ENCODE measurements around the gene CTIF. TPM values are rescaled to one million over a fixed set of nuclear protein-coding genes. Genes with fewer than 3 reads are reported as not detected.
"Not testable (repeated sequence)": the region's sequence is repeated elsewhere in the genome, so short reads cannot be mapped to it uniquely, and the experiment has no call there.

The CTIF gene
- total RNA-seq, 6 donors from 2014 or later = 32.1 to 62.4 (median 47.8) TPM

GRCh38 chr18:48497863-48498262 lies 41.0 kb upstream of the CTIF start:
- no peak for DNase-seq
- TF ChIP-seq EP300 (IDR thresholded peaks at IDR 0.05) (no peak), POLR2AphosphoS5 (IDR thresholded peaks at IDR 0.05) (no peak), CTCF (IDR thresholded peaks at IDR 0.05) (no peak), POLR2A (IDR thresholded peaks at IDR 0.05) (no peak)

GRCh38 chr18:48500517-48500916 lies 38.3 kb upstream of the CTIF start:
- DNase-seq (no peak), ATAC-seq (ENCODE audit: low FRiP score in 2 of 2) (no peak)
- Histone ChIP-seq H3K27me3 (no peaks in the 10 kb centered on the region), H3K4me1 (no peaks in the 10 kb centered on the region), H3K4me3 (no peak overlapping the region), H3K27ac (no peak overlapping the region), H3K9me3 (no peaks in the 10 kb centered on the region), H3K36me3 (no peaks in the 10 kb centered on the region)
- TF ChIP-seq EP300 (IDR thresholded peaks at IDR 0.05) = no peak
- TF ChIP-seq POLR2A (IDR thresholded peaks at IDR 0.05) = no peak
- no peak for TF ChIP-seq POLR2AphosphoS5 (IDR thresholded peaks at IDR 0.05)
- no peak for TF ChIP-seq CTCF (IDR thresholded peaks at IDR 0.05)

More at GRCh38 chr18:48497863-48498262, 41.0 kb upstream of the CTIF start:
- H3K27me3 ChIP-seq = no peaks in the 10 kb centered on the region
- no peak overlapping the region for H3K27ac ChIP-seq
- peaks cover 4 to 12% (median 7%) of the 10 kb centered on the region in 4 donors for H3K4me1 ChIP-seq
- no peaks in the 10 kb centered on the region for H3K9me3 ChIP-seq
- H3K4me3 ChIP-seq = no peak overlapping the region
- H3K36me3 ChIP-seq = no peaks in the 10 kb centered on the region
- ATAC-seq (ENCODE audit: low FRiP score in 2 of 2) = no peak

GRCh38 chr18:48502906-48503305 lies 35.9 kb upstream of the CTIF start:
- H3K27me3 ChIP-seq = no peaks in the 10 kb centered on the region
- H3K4me1 ChIP-seq = no peaks in the 10 kb centered on the region
- no peak overlapping the region for H3K27ac ChIP-seq
- DNase-seq (no peak), ATAC-seq (ENCODE audit: low FRiP score in 2 of 2) (no peak)
- H3K36me3 ChIP-seq = no peaks in the 10 kb centered on the region
- TF ChIP-seq POLR2A (IDR thresholded peaks at IDR 0.05) (no peak), EP300 (IDR thresholded peaks at IDR 0.05) (no peak), CTCF (IDR thresholded peaks at IDR 0.05) (no peak), POLR2AphosphoS5 (IDR thresholded peaks at IDR 0.05) (no peak)
- peaks cover 5 to 18% (median 17%) of the 10 kb centered on the region in 4 donors for H3K9me3 ChIP-seq
- WGBS, 2 donors = 73 to 76% methylated on average over 4 of the region's 4 CpGs
- H3K4me3 ChIP-seq = no peak overlapping the region

- Histone ChIP-seq H3K36me3 (no peaks in the 10 kb centered on the region), H3K27me3 (no peaks in the 10 kb centered on the region), H3K4me1 (no peaks in the 10 kb centered on the region), H3K9me3 (peaks cover 5 to 18% (median 17%) of the 10 kb centered on the region in 4 donors), H3K4me3 (no peak overlapping the region), H3K27ac (no peak overlapping the region)
- TF ChIP-seq CTCF (IDR thresholded peaks at IDR 0.05) (no peak), EP300 (IDR thresholded peaks at IDR 0.05) (no peak), POLR2A (IDR thresholded peaks at IDR 0.05) (no peak), POLR2AphosphoS5 (IDR thresholded peaks at IDR 0.05) (no peak)
- ATAC-seq (ENCODE audit: low FRiP score in 2 of 2) (no peak), DNase-seq (no peak)
Measured at GRCh38 chr18:48504819-48505218, 34.0 kb upstream of the CTIF start.

- not testable (repeated sequence) for ATAC-seq (ENCODE audit: low FRiP score in 2 of 2); H3K27ac ChIP-seq; H3K36me3 ChIP-seq; H3K4me3 ChIP-seq; H3K27me3 ChIP-seq; H3K4me1 ChIP-seq; DNase-seq
- peaks cover 5 to 18% (median 17%) of the 10 kb centered on the region in 4 donors for H3K9me3 ChIP-seq
- 62 to 81% methylated on average over 1 of the region's 1 CpG for WGBS, 2 donors
Measured at GRCh38 chr18:48506983-48507568, 31.8 kb upstream of the CTIF start.

GRCh38 chr18:48512498-48512897 lies 26.3 kb upstream of the CTIF start:
- not testable (repeated sequence) for ATAC-seq (ENCODE audit: low FRiP score in 2 of 2); H3K4me3 ChIP-seq; H3K9me3 ChIP-seq; H3K4me1 ChIP-seq; DNase-seq; H3K27ac ChIP-seq; H3K27me3 ChIP-seq; H3K36me3 ChIP-seq
- WGBS, 2 donors = 85 to 87% methylated on average over 4 of the region's 4 CpGs
